Liver (tissue), 9 donors: ENCODE measurements around the gene SLC22A15. TPM values are rescaled to one million over a fixed set of nuclear protein-coding genes. Genes with fewer than 3 reads are reported as not detected.

Experiments
- DNase-seq: peaks from one replicate; pipeline ENCODE4 v3.0.0-alpha.2; 2017; ENCODE audit warnings: low spot score
- H3K27ac ChIP-seq, 2 donors: one replicate each; pipeline ENCODE4 v1.7.0; 2013; ENCODE audit warnings: inconsistent platforms in 2 of 2, low read length in 2 of 2, control low read depth in 1 of 2, low read depth in 1 of 2, mild to moderate bottlenecking in 1 of 2
- H3K27me3 ChIP-seq, 4 donors: one replicate each; pipeline versions ENCODE4 v1.6.1 to v1.7.0; 2013; ENCODE audit warnings: low read length in 3 of 4, inconsistent platforms in 1 of 4, mild to moderate bottlenecking in 1 of 4, moderate library complexity in 1 of 4; ENCODE audit not compliant: control insufficient read depth in 4 of 4, insufficient read depth in 4 of 4
- H3K36me3 ChIP-seq, 4 donors: one replicate each; pipeline versions ENCODE4 v1.6.1 to v1.7.0; 2013; ENCODE audit warnings: low read length in 3 of 4, mild to moderate bottlenecking in 3 of 4, low read depth in 1 of 4, moderate library complexity in 1 of 4; ENCODE audit not compliant: control insufficient read depth in 4 of 4, insufficient read depth in 3 of 4
- H3K4me1 ChIP-seq, 4 donors: one replicate each; pipeline versions ENCODE4 v1.6.1 to v1.7.0; 2013; ENCODE audit warnings: low read length in 3 of 4, mild to moderate bottlenecking in 3 of 4, moderate library complexity in 1 of 4; ENCODE audit not compliant: control insufficient read depth in 4 of 4, insufficient read depth in 4 of 4
- H3K4me3 ChIP-seq, 3 donors: one replicate each; pipeline versions ENCODE4 v1.6.1 to v1.7.0; 2013; ENCODE audit warnings: low read length in 3 of 3, control low read depth in 1 of 3, low read depth in 1 of 3, mild to moderate bottlenecking in 1 of 3
- H3K9ac ChIP-seq, 2 donors: one replicate each; pipeline ENCODE4 v1.7.0; 2013; ENCODE audit warnings: low read length in 2 of 2, mild to moderate bottlenecking in 2 of 2, moderate library complexity in 2 of 2, control low read depth in 1 of 2, low read depth in 1 of 2
- H3K9me3 ChIP-seq, 4 donors: one replicate each; pipeline versions ENCODE4 v1.6.1 to v1.7.0; 2013; ENCODE audit warnings: low read length in 3 of 4; ENCODE audit not compliant: control insufficient read depth in 4 of 4
- EGR1 ChIP-seq, 2 donors: IDR thresholded peaks; 2 replicates each; pipeline ENCODE4 v1.6.1; 2016 to 2018; ENCODE audit warnings: antibody characterized with exemption in 2 of 2, low read depth in 2 of 2
- FOXA1 ChIP-seq: IDR thresholded peaks from 2 replicates; pipeline ENCODE4 v1.6.1; 2016; ENCODE audit warnings: antibody characterized with exemption
- FOXA2 ChIP-seq: IDR thresholded peaks from 2 replicates; pipeline ENCODE4 v1.6.1; 2016; ENCODE audit warnings: antibody characterized with exemption
- GABPA ChIP-seq, 2 donors: IDR thresholded peaks in 1 of 2; conservative IDR thresholded peaks in 1 of 2; 2 replicates each; pipeline ENCODE4 v1.6.1; 2016; ENCODE audit warnings: antibody characterized with exemption in 2 of 2, mild to moderate bottlenecking in 1 of 2, moderate library complexity in 1 of 2
- HNF4A ChIP-seq, 2 donors: conservative IDR thresholded peaks; 2 replicates each; pipeline ENCODE4 v1.6.1; 2016; ENCODE audit warnings: antibody characterized with exemption in 2 of 2, mild to moderate bottlenecking in 2 of 2
- HNF4G ChIP-seq: IDR thresholded peaks from 2 replicates; pipeline ENCODE4 v1.6.1; 2016; ENCODE audit warnings: antibody characterized with exemption
- JUND ChIP-seq, 2 donors: IDR thresholded peaks; 2 replicates each; pipeline ENCODE4 v1.6.1; 2016; ENCODE audit warnings: antibody characterized with exemption in 2 of 2
- MAX ChIP-seq: IDR thresholded peaks from 2 replicates; pipeline ENCODE4 v1.6.1; 2016; ENCODE audit warnings: antibody characterized with exemption
- RAD21 ChIP-seq, 2 donors: IDR thresholded peaks; 2 replicates each; pipeline ENCODE4 v1.6.1; 2016; ENCODE audit warnings: antibody characterized with exemption in 2 of 2, mild to moderate bottlenecking in 2 of 2
- REST ChIP-seq: IDR thresholded peaks from 2 replicates; pipeline ENCODE4 v1.6.1; 2016; ENCODE audit warnings: antibody characterized with exemption, mild to moderate bottlenecking
- RXRA ChIP-seq, 2 donors: IDR thresholded peaks; 2 replicates each; pipeline ENCODE4 v1.6.1; 2017 to 2018; ENCODE audit warnings: antibody characterized with exemption in 2 of 2, mild to moderate bottlenecking in 1 of 2
- SP1 ChIP-seq: IDR thresholded peaks from 2 replicates; pipeline ENCODE4 v1.6.1; 2018; ENCODE audit warnings: antibody characterized with exemption, mild to moderate bottlenecking
- TAF1 ChIP-seq: conservative IDR thresholded peaks from 2 replicates; pipeline ENCODE4 v1.6.1; 2016; ENCODE audit warnings: antibody characterized with exemption, mild to moderate bottlenecking
- YY1 ChIP-seq: IDR thresholded peaks from 2 replicates; pipeline ENCODE4 v1.6.1; 2016; ENCODE audit warnings: antibody characterized with exemption, mild to moderate bottlenecking
- WGBS: extraction: QIAGEN DNeasy Blood & Tissue Kit; methylation state at CpG from one replicate; pipeline ENCODE4 v1.1.7; 2013; 5-methylcytosine and 5-hydroxymethylcytosine counted together
- polyA plus RNA-seq, 2 donors: library from polyadenylated mRNA; stranded (reverse) in 1 of 2; unstranded in 1 of 2; fragments of 200-250 nt in 1 of 2; fragments of >200 nt in 1 of 2; fragmentation: Nextera tagmentation in 1 of 2; extraction: Ambion mirVana in 1 of 2; gene quantifications; one replicate each; pipeline versions ENCODE4 v1.2.1 to v1.2.3, GENCODE V29; 2013 to 2015
- total RNA-seq, 2 donors: library from RNA; depleted of rRNA; stranded (reverse); fragments of >200 nt; gene quantifications; one replicate each; pipeline ENCODE4 v1.2.3, GENCODE V29; 2014
- TF ChIP-seq, protein P1 (sequence below): fragments of 150-350 bp; IDR thresholded peaks from 2 replicates; pipeline ENCODE4 v1.5.1; 2017; ENCODE audit warnings: improper control_type of control experiment, low read depth, low read length; ENCODE audit not compliant: missing input control
- TF ChIP-seq, protein P2 (sequence below): IDR thresholded peaks from 2 replicates; pipeline ENCODE4 v1.6.1; 2016; ENCODE audit warnings: antibody characterized with exemption
- TF ChIP-seq, protein P3 (sequence below): IDR thresholded peaks from 2 replicates; pipeline ENCODE4 v1.6.1; 2016; ENCODE audit warnings: antibody characterized with exemption
- donor health status: healthy.
- donor health status: healthy.
- donor health status: healthy.
- donor health status: healthy.
- donor health status: healthy.

Gene SLC22A15
- total and polyA plus RNA-seq, 4 donors = 0.12 to 3.6 (median 0.83) TPM

DNA sequence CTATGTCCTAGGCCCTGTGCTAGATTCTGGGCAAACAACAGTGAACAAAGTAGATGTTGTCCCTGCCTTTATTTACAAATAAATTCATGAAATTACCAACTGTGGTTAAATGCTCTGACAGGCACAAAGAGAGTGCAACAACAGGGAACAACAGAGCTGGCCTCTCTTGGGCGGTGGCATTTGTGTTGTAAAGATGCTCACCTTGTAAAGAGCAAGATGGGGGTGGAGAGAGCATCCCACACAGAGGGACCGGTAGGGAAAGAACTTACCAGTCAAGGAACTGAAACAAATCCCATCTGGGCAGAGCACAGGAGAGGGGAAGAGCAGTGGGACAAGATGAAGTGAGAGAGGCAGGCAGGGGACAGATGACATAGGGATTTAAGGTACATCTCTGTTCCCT is 21.6 kb upstream of the SLC22A15 start:
- no peaks in the 10 kb centered on the region for H3K36me3 ChIP-seq
- H3K4me3 ChIP-seq = no peak overlapping the region
- H3K27ac ChIP-seq = no peak overlapping the region
- no peaks in the 10 kb centered on the region for H3K9me3 ChIP-seq
- no peak for DNase-seq
- no peak for TF ChIP-seq HNF4A (conservative IDR thresholded peaks at IDR 0.05)
- 80% methylated on average over 2 of the region's 2 CpGs for WGBS
- no peaks in the 10 kb centered on the region for H3K27me3 ChIP-seq
- H3K9ac ChIP-seq = no peak overlapping the region
- no peaks in the 10 kb centered on the region for H3K4me1 ChIP-seq

- H3K36me3 ChIP-seq = no peaks in the 10 kb centered on the region
- H3K27me3 ChIP-seq = no peaks in the 10 kb centered on the region
- H3K4me1 ChIP-seq = no peaks in the 10 kb centered on the region
- WGBS = 96% methylated on average over 1 of the region's 1 CpG
- H3K9me3 ChIP-seq = no peaks in the 10 kb centered on the region
- H3K9ac ChIP-seq = no peak overlapping the region
- DNase-seq = no peak
- H3K27ac ChIP-seq = no peak overlapping the region
- TF ChIP-seq, protein P1, sequence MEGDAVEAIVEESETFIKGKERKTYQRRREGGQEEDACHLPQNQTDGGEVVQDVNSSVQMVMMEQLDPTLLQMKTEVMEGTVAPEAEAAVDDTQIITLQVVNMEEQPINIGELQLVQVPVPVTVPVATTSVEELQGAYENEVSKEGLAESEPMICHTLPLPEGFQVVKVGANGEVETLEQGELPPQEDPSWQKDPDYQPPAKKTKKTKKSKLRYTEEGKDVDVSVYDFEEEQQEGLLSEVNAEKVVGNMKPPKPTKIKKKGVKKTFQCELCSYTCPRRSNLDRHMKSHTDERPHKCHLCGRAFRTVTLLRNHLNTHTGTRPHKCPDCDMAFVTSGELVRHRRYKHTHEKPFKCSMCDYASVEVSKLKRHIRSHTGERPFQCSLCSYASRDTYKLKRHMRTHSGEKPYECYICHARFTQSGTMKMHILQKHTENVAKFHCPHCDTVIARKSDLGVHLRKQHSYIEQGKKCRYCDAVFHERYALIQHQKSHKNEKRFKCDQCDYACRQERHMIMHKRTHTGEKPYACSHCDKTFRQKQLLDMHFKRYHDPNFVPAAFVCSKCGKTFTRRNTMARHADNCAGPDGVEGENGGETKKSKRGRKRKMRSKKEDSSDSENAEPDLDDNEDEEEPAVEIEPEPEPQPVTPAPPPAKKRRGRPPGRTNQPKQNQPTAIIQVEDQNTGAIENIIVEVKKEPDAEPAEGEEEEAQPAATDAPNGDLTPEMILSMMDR = no peak
- TF ChIP-seq RXRA (IDR thresholded peaks at IDR 0.05) (no peak), TAF1 (no peak), RAD21 (IDR thresholded peaks at IDR 0.05) (no peak), YY1 (no peak), SP1 (no peak), EGR1 (IDR thresholded peaks at IDR 0.05; ENCODE audit: low read depth in 2 of 2) (no peak), HNF4G (no peak), MAX (no peak), REST (no peak), FOXA2 (no peak), JUND (IDR thresholded peaks at IDR 0.05) (no peak), GABPA (IDR thresholded peaks at IDR 0.05 in 1 of 2, conservative IDR thresholded peaks at IDR 0.05 in 1 of 2) (no peak), FOXA1 (no peak)
- TF ChIP-seq, protein P2, sequence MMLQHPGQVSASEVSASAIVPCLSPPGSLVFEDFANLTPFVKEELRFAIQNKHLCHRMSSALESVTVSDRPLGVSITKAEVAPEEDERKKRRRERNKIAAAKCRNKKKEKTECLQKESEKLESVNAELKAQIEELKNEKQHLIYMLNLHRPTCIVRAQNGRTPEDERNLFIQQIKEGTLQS = no peak
- TF ChIP-seq, protein P3, sequence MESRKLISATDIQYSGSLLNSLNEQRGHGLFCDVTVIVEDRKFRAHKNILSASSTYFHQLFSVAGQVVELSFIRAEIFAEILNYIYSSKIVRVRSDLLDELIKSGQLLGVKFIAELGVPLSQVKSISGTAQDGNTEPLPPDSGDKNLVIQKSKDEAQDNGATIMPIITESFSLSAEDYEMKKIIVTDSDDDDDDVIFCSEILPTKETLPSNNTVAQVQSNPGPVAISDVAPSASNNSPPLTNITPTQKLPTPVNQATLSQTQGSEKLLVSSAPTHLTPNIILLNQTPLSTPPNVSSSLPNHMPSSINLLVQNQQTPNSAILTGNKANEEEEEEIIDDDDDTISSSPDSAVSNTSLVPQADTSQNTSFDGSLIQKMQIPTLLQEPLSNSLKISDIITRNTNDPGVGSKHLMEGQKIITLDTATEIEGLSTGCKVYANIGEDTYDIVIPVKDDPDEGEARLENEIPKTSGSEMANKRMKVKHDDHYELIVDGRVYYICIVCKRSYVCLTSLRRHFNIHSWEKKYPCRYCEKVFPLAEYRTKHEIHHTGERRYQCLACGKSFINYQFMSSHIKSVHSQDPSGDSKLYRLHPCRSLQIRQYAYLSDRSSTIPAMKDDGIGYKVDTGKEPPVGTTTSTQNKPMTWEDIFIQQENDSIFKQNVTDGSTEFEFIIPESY = no peak
- no peak overlapping the region for H3K4me3 ChIP-seq
Observed at GRCh38 chr1:115955228-115955627, 21.1 kb upstream of the SLC22A15 start.
